GM23338 (cell line): ENCODE results near the gene ZSCAN5A. TPM values are rescaled to one million over a fixed set of nuclear protein-coding genes. Genes with fewer than 3 reads are reported as not detected.
"Not testable (repeated sequence)": the region's sequence is repeated elsewhere in the genome, so short reads cannot be mapped to it uniquely, and the experiment has no call there.

Experiments used
- ATAC-seq: fragments of 200-7000 bp; cut with Tn5 transposase; 3 replicates; pipeline ENCODE4 v1.9.1; 2020
- DNase-seq: peaks from one replicate; pipeline ENCODE4 v3.0.0-alpha.2; 2015; ENCODE audit warnings: low spot score
- H2AFZ ChIP-seq: fragments of 200-600 bp; sonication (generic); 2 replicates; pipeline ENCODE4 v1.8.0; 2016; ENCODE audit warnings: antibody characterized with exemption, mild to moderate bottlenecking, moderate library complexity
- H3F3A ChIP-seq: fragments of 200-600 bp; sonication (generic); replicated peaks from 2 replicates; pipeline ENCODE4 v1.8.0; 2017; ENCODE audit warnings: antibody characterized with exemption, mixed run types, low read depth
- H3K27ac ChIP-seq: fragments of 200-600 bp; sonication (generic); 2 replicates; pipeline ENCODE4 v1.6.1; 2016; ENCODE audit warnings: low read depth
- H3K27me3 ChIP-seq: fragments of 200-600 bp; sonication (generic); 2 replicates; pipeline ENCODE4 v1.8.0; 2016; ENCODE audit warnings: mild to moderate bottlenecking, mixed run types, moderate library complexity; ENCODE audit not compliant: insufficient read depth
- H3K36me3 ChIP-seq: fragments of 200-600 bp; sonication (generic); 2 replicates; pipeline ENCODE4 v1.8.0; 2016; ENCODE audit warnings: mild to moderate bottlenecking; ENCODE audit not compliant: insufficient read depth
- H3K4me1 ChIP-seq: fragments of 200-600 bp; sonication (generic); 2 replicates; pipeline ENCODE4 v1.8.0; 2016; ENCODE audit warnings: mild to moderate bottlenecking, moderate library complexity; ENCODE audit not compliant: insufficient read depth
- H3K4me2 ChIP-seq: fragments of 200-600 bp; sonication (generic); 2 replicates; pipeline ENCODE4 v1.7.1; 2017; ENCODE audit warnings: mixed run types
- H3K4me3 ChIP-seq: fragments of 200-600 bp; sonication (generic); 2 replicates; pipeline ENCODE4 v1.6.1; 2016; ENCODE audit warnings: mixed run types
- H3K79me2 ChIP-seq: fragments of 200-600 bp; sonication (generic); replicated peaks from 2 replicates; pipeline ENCODE4 v1.8.0; 2017; ENCODE audit warnings: mild to moderate bottlenecking; ENCODE audit not compliant: insufficient read depth
- H3K9me2 ChIP-seq: fragments of 200-600 bp; sonication (generic); 2 replicates; pipeline ENCODE4 v1.8.0; 2017; ENCODE audit not compliant: insufficient read depth
- H4K20me1 ChIP-seq: fragments of 200-600 bp; sonication (generic); replicated peaks from 2 replicates; pipeline ENCODE4 v1.8.0; 2017; ENCODE audit warnings: mild to moderate bottlenecking; ENCODE audit not compliant: insufficient read depth
- H3K27ac Mint-ChIP-seq: 2 replicates; pipeline ENCODE4 v1.8.0; 2020; ENCODE audit warnings: inconsistent platforms, mild to moderate bottlenecking, moderate library complexity, mixed read lengths
- H3K27me3 Mint-ChIP-seq: 3 replicates; pipeline ENCODE4 v1.8.0; 2022; ENCODE audit warnings: low read depth, mild to moderate bottlenecking, moderate library complexity, mixed read lengths, inconsistent platforms; ENCODE audit not compliant: insufficient read depth, poor library complexity
- H3K36me3 Mint-ChIP-seq: 3 replicates; pipeline ENCODE4 v1.8.0; 2021; ENCODE audit warnings: low read depth, mild to moderate bottlenecking, inconsistent platforms, moderate library complexity, mixed read lengths
- H3K4me1 Mint-ChIP-seq: 3 replicates; pipeline ENCODE4 v1.8.0; 2020; ENCODE audit warnings: mild to moderate bottlenecking, inconsistent platforms, mixed read lengths
- H3K4me3 Mint-ChIP-seq: 3 replicates; pipeline ENCODE4 v1.8.0; 2021; ENCODE audit warnings: moderate library complexity, mild to moderate bottlenecking, inconsistent platforms, mixed read lengths
- H3K9me3 Mint-ChIP-seq: 3 replicates; pipeline ENCODE4 v1.8.0; 2020; ENCODE audit warnings: moderate library complexity, mild to moderate bottlenecking, inconsistent platforms, mixed read lengths
- ETS1 ChIP-seq: IDR thresholded peaks from 2 replicates; pipeline ENCODE4 v1.6.1; 2016; ENCODE audit warnings: antibody characterized with exemption
- ZNF114 ChIP-seq: fragments of 250-450 bp; sonication (Bioruptor Pico); IDR thresholded peaks from 2 replicates; pipeline ENCODE4 v1.5.0; 2020; ENCODE audit warnings: mild to moderate bottlenecking, moderate library complexity
- ZNF462 ChIP-seq: fragments of 250-450 bp; sonication (Bioruptor Pico); IDR thresholded peaks from 2 replicates; pipeline ENCODE4 v1.5.0; 2020; ENCODE audit warnings: mild to moderate bottlenecking, moderate library complexity
- polyA plus RNA-seq: library from polyadenylated mRNA; unstranded; fragments of >200 nt; fragmentation: Nextera tagmentation; extraction: Ambion mirVana; gene quantifications from 2 replicates; pipeline ENCODE4 v1.2.1, GENCODE V29; 2016
- total RNA-seq: library from RNA; depleted of rRNA; stranded (reverse); fragments of >200 nt; shearing (Covaris generic); gene quantifications from 2 replicates; pipeline ENCODE4 v1.2.3, GENCODE V29; 2014
- TF ChIP-seq, protein P1 (sequence below), 2 experiments: fragments of 200-600 bp in 1 of 2; sonication (generic) in 1 of 2; conservative IDR thresholded peaks; 2 replicates each; pipeline versions ENCODE4 v1.5.1 to v1.6.1; 2016 to 2017; ENCODE audit warnings: antibody characterized with exemption in 2 of 2, low read depth in 2 of 2, mild to moderate bottlenecking in 2 of 2, moderate library complexity in 1 of 2

The ZSCAN5A gene
- total and polyA plus RNA-seq, 2 experiments from 2014 or later: 10.2 to 12.5 TPM

- H3F3A ChIP-seq, DNase-seq, H3K27ac Mint-ChIP-seq, H3K36me3 Mint-ChIP-seq, H3K4me2 ChIP-seq, H3K4me3 ChIP-seq, ATAC-seq, H3K27me3 ChIP-seq, H3K9me3 Mint-ChIP-seq, H3K27me3 Mint-ChIP-seq, H3K36me3 ChIP-seq, H2AFZ ChIP-seq, H3K4me1 ChIP-seq, H4K20me1 ChIP-seq, H3K27ac ChIP-seq, H3K4me3 Mint-ChIP-seq, H3K9me2 ChIP-seq, H3K79me2 ChIP-seq: not testable (repeated sequence)
- H3K4me1 Mint-ChIP-seq: peaks cover 10% of the 10 kb centered on the region; the same call in 2 of the 3 replicates
Measured at GRCh38 chr19:56197646-56198045, 117.0 kb downstream of the ZSCAN5A start, which contains the start of gene ZSCAN5B. Gene ZSCAN5B (minus strand): TSS chr19:56197783. CDS start chr19:56193052, 4,731 bp downstream.

DNA sequence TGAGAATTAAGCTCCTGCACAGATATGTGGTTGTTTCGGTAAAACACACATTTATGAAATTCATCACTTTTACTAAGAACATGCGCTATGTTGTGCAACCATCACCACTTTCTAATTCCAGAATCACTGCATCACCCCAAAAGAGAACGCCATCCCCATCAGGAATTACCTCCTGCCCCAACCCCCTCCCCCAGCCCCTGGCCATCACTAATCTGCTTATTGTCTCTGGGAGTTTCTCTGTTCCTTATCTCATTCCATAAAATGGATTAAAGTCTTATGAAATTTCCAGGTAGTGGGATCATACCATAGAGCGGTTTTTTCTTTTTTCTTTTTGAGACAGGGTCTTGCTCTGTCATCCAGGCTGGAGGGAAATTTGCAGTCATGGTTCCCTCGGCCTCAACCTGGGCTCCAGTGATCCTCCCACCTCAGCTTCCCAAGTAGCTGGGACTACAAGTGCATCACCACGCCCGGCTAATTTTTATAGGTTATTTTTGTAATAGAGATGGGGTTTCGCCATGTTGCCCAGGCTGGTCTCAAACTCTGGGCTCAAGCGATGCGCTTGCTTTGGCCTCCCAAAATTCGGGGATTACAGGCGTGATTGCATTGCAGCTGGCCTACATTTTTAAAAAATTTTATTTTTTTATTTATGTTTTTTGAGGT, 120.5 kb downstream of the ZSCAN5A start:
- H3K4me3 Mint-ChIP-seq: no peak overlapping the region
- no peaks in the 10 kb centered on the region for H3K4me1 Mint-ChIP-seq
- H3K27me3 ChIP-seq: no peaks in the 10 kb centered on the region
- H3K9me3 Mint-ChIP-seq: peaks cover 2% of the 10 kb centered on the region; the same call in 1 of the 3 replicates
- no peaks in the 10 kb centered on the region for H3K36me3 ChIP-seq
- no peaks in the 10 kb centered on the region for H3K9me2 ChIP-seq
- H3K4me3 ChIP-seq: no peak overlapping the region
- ATAC-seq: no peak
- no peaks in the 10 kb centered on the region for H3K79me2 ChIP-seq
- H3K4me2 ChIP-seq: no peak overlapping the region
- H4K20me1 ChIP-seq: no peaks in the 10 kb centered on the region
- no peaks in the 10 kb centered on the region for H3F3A ChIP-seq
- H3K27ac Mint-ChIP-seq: no peak overlapping the region
- H3K4me1 ChIP-seq: no peaks in the 10 kb centered on the region
- no peaks in the 10 kb centered on the region for H3K36me3 Mint-ChIP-seq
- no peak for DNase-seq
- no peak for TF ChIP-seq ETS1
- TF ChIP-seq ZNF114 (CRISPR knock-in tag): no peak
- TF ChIP-seq, protein P1, sequence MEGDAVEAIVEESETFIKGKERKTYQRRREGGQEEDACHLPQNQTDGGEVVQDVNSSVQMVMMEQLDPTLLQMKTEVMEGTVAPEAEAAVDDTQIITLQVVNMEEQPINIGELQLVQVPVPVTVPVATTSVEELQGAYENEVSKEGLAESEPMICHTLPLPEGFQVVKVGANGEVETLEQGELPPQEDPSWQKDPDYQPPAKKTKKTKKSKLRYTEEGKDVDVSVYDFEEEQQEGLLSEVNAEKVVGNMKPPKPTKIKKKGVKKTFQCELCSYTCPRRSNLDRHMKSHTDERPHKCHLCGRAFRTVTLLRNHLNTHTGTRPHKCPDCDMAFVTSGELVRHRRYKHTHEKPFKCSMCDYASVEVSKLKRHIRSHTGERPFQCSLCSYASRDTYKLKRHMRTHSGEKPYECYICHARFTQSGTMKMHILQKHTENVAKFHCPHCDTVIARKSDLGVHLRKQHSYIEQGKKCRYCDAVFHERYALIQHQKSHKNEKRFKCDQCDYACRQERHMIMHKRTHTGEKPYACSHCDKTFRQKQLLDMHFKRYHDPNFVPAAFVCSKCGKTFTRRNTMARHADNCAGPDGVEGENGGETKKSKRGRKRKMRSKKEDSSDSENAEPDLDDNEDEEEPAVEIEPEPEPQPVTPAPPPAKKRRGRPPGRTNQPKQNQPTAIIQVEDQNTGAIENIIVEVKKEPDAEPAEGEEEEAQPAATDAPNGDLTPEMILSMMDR (conservative IDR thresholded peaks at IDR 0.05; ENCODE audit: low read depth in 2 of 2): no peak
- TF ChIP-seq ZNF462 (CRISPR knock-in tag): no peak
- peaks cover 12% of the 10 kb centered on the region for H3K27me3 Mint-ChIP-seq
- H3K27ac ChIP-seq: no peak overlapping the region
- H2AFZ ChIP-seq: no peak overlapping the region
